DND-41 (cell line): ENCODE results near the gene RNASEH1.

ENCODE experiments used
- CTCF ChIP-seq: IDR thresholded peaks from 2 replicates; pipeline ENCODE4 v1.5.1; 2012; ENCODE audit warnings: borderline replicate concordance, low read length, moderate library complexity, mild to moderate bottlenecking; ENCODE audit not compliant: poor library complexity, severe bottlenecking; ENCODE audit errors: extremely low read depth
- EZH2 ChIP-seq: IDR thresholded peaks from 3 replicates; pipeline ENCODE4 v1.6.1; 2012; ENCODE audit warnings: borderline replicate concordance, low read depth, mild to moderate bottlenecking, moderate library complexity, low read length, inconsistent platforms; ENCODE audit not compliant: severe bottlenecking

- TF ChIP-seq CTCF: no peak
- TF ChIP-seq EZH2: no peak
These were observed 55.1 kb downstream of the RNASEH1 start for GRCh38 chr2:3503046-3503445.
